MM.1S (cell line): ENCODE data around the gene PPIF.

Source experiments
- DNase-seq: peaks from one replicate; pipeline ENCODE4 v3.0.0-alpha.2; 2015
- H2AFZ ChIP-seq: fragments of 300-600 bp; sonication (generic); 2 replicates; pipeline ENCODE4 v1.6.0; 2016; ENCODE audit warnings: antibody characterized with exemption, low read length
- H3F3A ChIP-seq: fragments of 300-600 bp; sonication (generic); 2 replicates; pipeline ENCODE4 v1.6.1; 2016; ENCODE audit warnings: mild to moderate bottlenecking, antibody characterized with exemption, low read length, moderate library complexity, mixed read lengths; ENCODE audit not compliant: insufficient read depth
- H3K27ac ChIP-seq: fragments of 300-600 bp; sonication (generic); 2 replicates; pipeline ENCODE4 v1.5.1; 2016; ENCODE audit warnings: mild to moderate bottlenecking, low read length
- H3K27me3 ChIP-seq: fragments of 300-600 bp; sonication (generic); replicated peaks from 2 replicates; pipeline ENCODE4 v1.6.0; 2016; ENCODE audit warnings: low read length; ENCODE audit not compliant: insufficient read depth
- H3K36me3 ChIP-seq: fragments of 300-600 bp; sonication (generic); replicated peaks from 2 replicates; pipeline ENCODE4 v1.6.1; 2016; ENCODE audit warnings: mild to moderate bottlenecking, low read length, mixed read lengths; ENCODE audit not compliant: insufficient read depth
- H3K4me1 ChIP-seq: fragments of 300-600 bp; sonication (generic); 2 replicates; pipeline ENCODE4 v1.6.1; 2016; ENCODE audit warnings: low read length, mixed read lengths
- H3K4me2 ChIP-seq: fragments of 300-600 bp; sonication (generic); 2 replicates; pipeline ENCODE4 v1.6.0; 2016; ENCODE audit warnings: low read depth, low read length
- H3K4me3 ChIP-seq: fragments of 300-600 bp; sonication (generic); 2 replicates; pipeline ENCODE4 v1.5.1; 2016; ENCODE audit warnings: low read length, mixed read lengths
- H3K79me2 ChIP-seq: fragments of 300-600 bp; sonication (generic); 2 replicates; pipeline ENCODE4 v1.6.1; 2016; ENCODE audit warnings: mixed run types, low read length, mixed read lengths
- H3K9ac ChIP-seq: fragments of 300-600 bp; sonication (generic); 2 replicates; pipeline ENCODE4 v1.6.1; 2016; ENCODE audit warnings: low read length, mixed read lengths
- H3K9me2 ChIP-seq: fragments of 300-600 bp; sonication (generic); replicated peaks from 2 replicates; pipeline ENCODE4 v1.6.1; 2016; ENCODE audit warnings: mild to moderate bottlenecking, low read length, mixed read lengths; ENCODE audit not compliant: insufficient read depth
- H3K9me3 ChIP-seq: fragments of 300-600 bp; sonication (generic); replicated peaks from 2 replicates; pipeline ENCODE4 v1.6.1; 2016; ENCODE audit warnings: mild to moderate bottlenecking, low read length, mixed read lengths; ENCODE audit not compliant: insufficient read depth
- H4K20me1 ChIP-seq: fragments of 300-600 bp; sonication (generic); 2 replicates; pipeline ENCODE4 v1.6.1; 2016; ENCODE audit warnings: mild to moderate bottlenecking, low read length, moderate library complexity, mixed read lengths; ENCODE audit not compliant: insufficient read depth
- EZH2 ChIP-seq: fragments of 300-600 bp; sonication (generic); optimal IDR thresholded peaks from 2 replicates; pipeline ENCODE3; 2017; ENCODE audit warnings: low read depth, mild to moderate bottlenecking, antibody characterized with exemption, low read length, mixed read lengths
- EZH2phosphoT487 ChIP-seq: fragments of 300-600 bp; sonication (generic); IDR thresholded peaks from 2 replicates; pipeline ENCODE4 v1.6.1; 2018; ENCODE audit warnings: antibody characterized with exemption, low read length
- TF ChIP-seq, protein P1 (sequence below): fragments of 300-600 bp; sonication (generic); IDR thresholded peaks from 2 replicates; pipeline ENCODE4 v1.5.1; 2016; ENCODE audit warnings: antibody characterized with exemption, low read length, mixed read lengths

PPIF gene

GRCh38 chr10:79340646-79341244 is 6.5 kb upstream of the PPIF start:
- no peak overlapping the region for H2AFZ ChIP-seq
- H3K79me2 ChIP-seq: no peaks in the 10 kb centered on the region
- DNase-seq: no peak
- no peaks in the 10 kb centered on the region for H3K36me3 ChIP-seq
- no peak overlapping the region for H3K9ac ChIP-seq
- H3K9me2 ChIP-seq: no peaks in the 10 kb centered on the region
- peaks cover 17% of the 10 kb centered on the region for H3K4me1 ChIP-seq
- no peak overlapping the region for H3K4me3 ChIP-seq
- H3K4me2 ChIP-seq: no peak overlapping the region
- H3K27me3 ChIP-seq: no peaks in the 10 kb centered on the region
- no peak overlapping the region for H3K27ac ChIP-seq
- no peaks in the 10 kb centered on the region for H3K9me3 ChIP-seq
- peaks cover 10% of the 10 kb centered on the region; the same call in 1 of the 2 replicates for H3F3A ChIP-seq
- TF ChIP-seq EZH2phosphoT487 (no peak), EZH2 (no peak)
- TF ChIP-seq, protein P1, sequence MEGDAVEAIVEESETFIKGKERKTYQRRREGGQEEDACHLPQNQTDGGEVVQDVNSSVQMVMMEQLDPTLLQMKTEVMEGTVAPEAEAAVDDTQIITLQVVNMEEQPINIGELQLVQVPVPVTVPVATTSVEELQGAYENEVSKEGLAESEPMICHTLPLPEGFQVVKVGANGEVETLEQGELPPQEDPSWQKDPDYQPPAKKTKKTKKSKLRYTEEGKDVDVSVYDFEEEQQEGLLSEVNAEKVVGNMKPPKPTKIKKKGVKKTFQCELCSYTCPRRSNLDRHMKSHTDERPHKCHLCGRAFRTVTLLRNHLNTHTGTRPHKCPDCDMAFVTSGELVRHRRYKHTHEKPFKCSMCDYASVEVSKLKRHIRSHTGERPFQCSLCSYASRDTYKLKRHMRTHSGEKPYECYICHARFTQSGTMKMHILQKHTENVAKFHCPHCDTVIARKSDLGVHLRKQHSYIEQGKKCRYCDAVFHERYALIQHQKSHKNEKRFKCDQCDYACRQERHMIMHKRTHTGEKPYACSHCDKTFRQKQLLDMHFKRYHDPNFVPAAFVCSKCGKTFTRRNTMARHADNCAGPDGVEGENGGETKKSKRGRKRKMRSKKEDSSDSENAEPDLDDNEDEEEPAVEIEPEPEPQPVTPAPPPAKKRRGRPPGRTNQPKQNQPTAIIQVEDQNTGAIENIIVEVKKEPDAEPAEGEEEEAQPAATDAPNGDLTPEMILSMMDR: no peak
- H4K20me1 ChIP-seq: no peaks in the 10 kb centered on the region

DNA sequence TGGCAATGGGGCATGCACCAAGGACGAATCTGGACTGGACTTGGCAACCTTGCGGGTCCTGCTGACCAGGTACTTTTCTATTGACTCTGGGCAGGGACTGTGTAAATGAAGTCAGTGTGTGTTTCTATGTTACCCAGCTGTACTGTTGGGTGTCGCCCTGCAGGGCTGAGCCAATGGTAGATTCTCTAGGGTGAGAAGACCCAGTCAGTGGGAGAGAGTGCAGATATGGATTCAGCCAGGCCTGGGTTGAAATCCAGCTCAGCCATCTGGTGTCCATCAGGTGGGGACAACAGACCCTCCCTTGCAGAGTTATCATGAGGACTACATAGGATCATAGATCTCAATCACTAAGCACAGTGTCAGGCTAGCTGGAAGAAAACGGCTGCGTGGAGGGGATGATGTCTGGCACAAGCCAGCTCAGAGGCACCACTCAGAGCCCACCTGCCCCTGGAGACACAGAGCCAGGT is 4.9 kb upstream of the PPIF start:
- H3K9me3 ChIP-seq: no peaks in the 10 kb centered on the region
- H2AFZ ChIP-seq: no peak overlapping the region
- TF ChIP-seq, protein P1: no peak
- no peak for TF ChIP-seq EZH2phosphoT487
- TF ChIP-seq EZH2: no peak
- no peaks in the 10 kb centered on the region for H3K79me2 ChIP-seq
- H3K4me2 ChIP-seq: no peak overlapping the region
- DNase-seq: no peak
- H3F3A ChIP-seq: peaks cover 14% of the 10 kb centered on the region; the same call in 1 of the 2 replicates
- no peak overlapping the region for H3K4me3 ChIP-seq
- H3K4me1 ChIP-seq: peaks cover 31% of the 10 kb centered on the region
- no peaks in the 10 kb centered on the region for H3K27me3 ChIP-seq
- no peak overlapping the region for H3K27ac ChIP-seq
- no peaks in the 10 kb centered on the region for H3K9me2 ChIP-seq
- no peaks in the 10 kb centered on the region for H3K36me3 ChIP-seq
- no peaks in the 10 kb centered on the region for H4K20me1 ChIP-seq
- H3K9ac ChIP-seq: no peak overlapping the region

DNA sequence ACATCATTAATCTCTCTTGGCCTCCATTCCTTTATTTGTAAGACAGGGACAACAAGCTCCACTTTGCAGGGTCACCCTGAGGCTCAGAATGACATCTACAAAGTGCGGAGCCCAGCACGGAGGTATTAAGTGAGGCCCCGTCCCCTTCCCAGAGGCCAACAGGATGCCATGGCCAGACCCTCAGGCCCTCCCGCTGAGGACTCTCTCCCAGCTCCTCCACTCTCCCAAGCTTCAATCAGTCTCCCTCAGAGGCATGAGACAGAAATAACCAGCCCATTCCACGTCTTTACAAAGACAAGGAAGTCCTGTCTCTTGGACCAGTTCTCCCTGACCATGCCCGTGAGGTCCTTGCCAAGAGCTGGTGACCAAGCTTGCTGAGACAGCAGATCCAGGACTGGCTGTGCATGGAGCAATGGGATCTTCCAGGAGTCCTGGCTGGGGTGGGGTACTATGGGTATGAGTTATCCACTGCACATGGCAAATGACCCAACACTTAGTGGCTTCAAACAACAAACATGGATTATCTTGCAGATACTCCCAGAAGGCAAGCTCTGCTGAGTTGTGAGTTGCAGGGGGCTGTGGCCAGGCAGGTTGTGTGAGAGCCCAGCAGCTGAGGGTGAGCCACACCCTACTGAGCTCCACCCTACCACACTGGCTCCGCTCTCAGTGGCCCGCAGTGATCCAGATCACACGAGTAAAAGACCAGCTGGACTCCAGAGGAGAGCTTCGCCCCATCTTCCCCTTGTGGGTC is 4.3 kb upstream of the PPIF start:
- H3K4me2 ChIP-seq: no peak overlapping the region
- no peak overlapping the region for H3K27ac ChIP-seq
- H3K9ac ChIP-seq: no peak overlapping the region
- no peaks in the 10 kb centered on the region for H3K36me3 ChIP-seq
- H3K9me3 ChIP-seq: no peaks in the 10 kb centered on the region
- H4K20me1 ChIP-seq: no peaks in the 10 kb centered on the region
- TF ChIP-seq, protein P1: no peak
- TF ChIP-seq EZH2phosphoT487 (no peak), EZH2 (no peak)
- peaks cover 14% of the 10 kb centered on the region; the same call in 1 of the 2 replicates for H3F3A ChIP-seq
- H3K27me3 ChIP-seq: no peaks in the 10 kb centered on the region
- no peaks in the 10 kb centered on the region for H3K9me2 ChIP-seq
- no peak overlapping the region for H2AFZ ChIP-seq
- no peak for DNase-seq
- H3K4me3 ChIP-seq: no peak overlapping the region
- peaks cover 6% of the 10 kb centered on the region for H3K79me2 ChIP-seq
- H3K4me1 ChIP-seq: peaks cover 31% of the 10 kb centered on the region
